ENCODE data around the gene VCAM1. TPM values are rescaled to one million over a fixed set of nuclear protein-coding genes. Genes with fewer than 3 reads are reported as not detected.
A peak's percentile ranks its signal among the peaks of the same experiment; 100 is the strongest.

VCAM1 gene
- total and polyA plus RNA-seq, 9 of the 15 experiments (the other 6 are each of a cell fraction or from before 2014, with no cell fraction given) = 0.04 to 0.13 TPM; not detected in 7

GRCh38 chr1:100750005-100750885 is 30.7 kb downstream of the VCAM1 start:
- CTCF ChIA-PET (ENCODE audit: low intra/inter-chr PET ratio) = interaction anchor here (0.6 to 1.7 kb wide), 2 partner anchors 116 to 1014 kb away, joined by 5 read pairs; no protein-coding TSS in a partner anchor
- H3K27me3 ChIP-seq (ENCODE audit: control insufficient read depth in 2 of 2, insufficient read depth in 2 of 2, low read length in 2 of 2) = no peaks in the 10 kb centered on the region
- H3K36me3 ChIP-seq (ENCODE audit: control insufficient read depth, insufficient read depth, low read length) = no peaks in the 10 kb centered on the region
- intact Hi-C loops (cut with micrococcal nuclease) (loop anchor here (1.0 to 5.0 kb wide), 2 partner anchors 67 to 116 kb away; no protein-coding TSS in a partner anchor), in situ Hi-C loops (cut with MboI) (loop anchor here (10.0 kb wide), 1 partner anchor 115 kb away; no protein-coding TSS in a partner anchor)
- H3K9me3 ChIP-seq (replicated peaks; ENCODE audit: control insufficient read depth, insufficient read depth, low read depth, low read length) = no peaks in the 10 kb centered on the region
- peak; percentile 40 for FAIRE-seq
- DNase-seq (ENCODE audit: extremely low read depth in 1 of 4, low spot score in 3 of 4) = peak in 2 of 4 experiments; percentile 17 to 25
- no peak overlapping the region for H3K4me3 ChIP-seq
- H2AFZ ChIP-seq (ENCODE audit: low read depth, low read length) = no peak overlapping the region
- no peak overlapping the region for H3K27ac ChIP-seq (ENCODE audit: extremely low read depth, low read depth, low read length)
- WGBS (ENCODE audit: insufficient coverage, low coverage, missing lambda C conversion rate) = 31% methylated on average over 9 of the region's 9 CpGs
- H3K79me2 ChIP-seq (ENCODE audit: control insufficient read depth, insufficient read depth, low read length) = no peaks in the 10 kb centered on the region
- no TSS peak for BruUV-seq (replicated peaks)
- peak; percentile 87 for ATAC-seq
- no peaks in the 10 kb centered on the region for H3K4me1 ChIP-seq (replicated peaks in 1 of 2; ENCODE audit: control insufficient read depth in 2 of 2, insufficient read depth in 2 of 2, low read length in 2 of 2)
- POLR2A ChIA-PET = no interaction called here
- no peaks in the 10 kb centered on the region for H4K20me1 ChIP-seq (replicated peaks; ENCODE audit: control insufficient read depth, insufficient read depth, low read length)
- H3K9me1 ChIP-seq (ENCODE audit: control insufficient read depth, insufficient read depth, low read length) = no peaks in the 10 kb centered on the region
- no peak overlapping the region for H3K4me2 ChIP-seq (ENCODE audit: insufficient read depth, low read length)
- H3K9ac ChIP-seq (ENCODE audit: insufficient read depth in 1 of 2, low read depth in 2 of 2, low read length in 2 of 2) = no peak overlapping the region
- no peak for TF ChIP-seq ZNF77 (CRISPR knock-in tag; IDR thresholded peaks at IDR 0.05)
- no peak for TF ChIP-seq HCFC1 (IDR thresholded peaks at IDR 0.05; ENCODE audit: low read depth, low read length)
- TF ChIP-seq JUNB (CRISPR knock-in tag; conservative IDR thresholded peaks at IDR 0.05) = no peak
- no peak for TF ChIP-seq ZNF24 (IDR thresholded peaks at IDR 0.05)
- TF ChIP-seq MAFF (IDR thresholded peaks at IDR 0.05; ENCODE audit: low read length) = peak; percentile 75
- no peak for TF ChIP-seq PBX2 (CRISPR knock-in tag; IDR thresholded peaks at IDR 0.05; ENCODE audit: low read depth)
- TF ChIP-seq PBX2 (tag; conservative IDR thresholded peaks at IDR 0.05; ENCODE audit: low read depth) = no peak
- TF ChIP-seq HDAC8 (tag; IDR thresholded peaks at IDR 0.05) = no peak
- TF ChIP-seq TRIM24 (IDR thresholded peaks at IDR 0.05) = no peak
- peak; percentile 80 for TF ChIP-seq REST (IDR thresholded peaks at IDR 0.05; ENCODE audit: borderline replicate concordance)
- no peak for TF ChIP-seq REST (CRISPR knock-in tag; IDR thresholded peaks at IDR 0.05; ENCODE audit: low read depth)
- TF ChIP-seq RHOXF2B (CRISPR knock-in tag; conservative IDR thresholded peaks at IDR 0.05) = no peak
- no peak for TF ChIP-seq ZKSCAN3 (CRISPR knock-in tag; IDR thresholded peaks at IDR 0.05)

All from K562 (cell line).